Activated CD8-positive, alpha-beta T cell treated with anti-CD3 and anti-CD28 coated beads, Interleukin-2, amount 10 ng/mL, durations not matched to agents 7 days and 5 days (primary cell): ENCODE results near the gene MEMO1. TPM values are rescaled to one million over a fixed set of nuclear protein-coding genes. Genes with fewer than 3 reads are reported as not detected.
"Not testable (repeated sequence)": the region's sequence is repeated elsewhere in the genome, so short reads cannot be mapped to it uniquely, and the experiment has no call there.

ENCODE experiments used
- ATAC-seq: fragments of 150-1000 bp; cut with Tn5 transposase; one replicate; pipeline ENCODE4 v1.10.0; 2021; ENCODE audit warnings: moderate library complexity
- CTCF ChIA-PET: fragments of 350-600 bp; sonication (Branson Sonifier 250); formaldehyde crosslinking; loops from one replicate; lab custom pipeline; 2021; ENCODE audit warnings: antibody characterized with exemption; lab: Charles Lee
- POLR2A ChIA-PET: fragments of 350-600 bp; sonication (Branson Sonifier 250); formaldehyde crosslinking; loops from one replicate; lab custom pipeline; 2021; ENCODE audit warnings: antibody characterized with exemption; lab: Charles Lee
- DNase-seq: peaks from one replicate; pipeline ENCODE4 v3.0.0-alpha.2; 2020
- H3K27ac Mint-ChIP-seq: one replicate; pipeline ENCODE4 v1.8.0; 2021; ENCODE audit warnings: mild to moderate bottlenecking, mixed read lengths
- H3K27me3 Mint-ChIP-seq: one replicate; pipeline ENCODE4 v1.8.0; 2021; ENCODE audit warnings: low read depth, mixed read lengths
- H3K36me3 Mint-ChIP-seq: one replicate; pipeline ENCODE4 v1.8.0; 2021; ENCODE audit warnings: low read depth, mixed read lengths
- H3K4me1 Mint-ChIP-seq: one replicate; pipeline ENCODE4 v1.8.0; 2021; ENCODE audit warnings: low read depth, mixed read lengths
- H3K4me3 Mint-ChIP-seq: one replicate; pipeline ENCODE4 v1.8.0; 2021; ENCODE audit warnings: mild to moderate bottlenecking, mixed read lengths
- H3K9me3 Mint-ChIP-seq: one replicate; pipeline ENCODE4 v1.8.0; 2022; ENCODE audit warnings: mixed read lengths; ENCODE audit not compliant: insufficient read depth
- total RNA-seq, 2 experiments: library from RNA; stranded (reverse); gene quantifications; one replicate each; pipeline ENCODE4 v1.2.3, GENCODE V29; 2021

The MEMO1 gene
- total RNA-seq, 2 experiments from 2014 or later: 50.5 to 51.5 TPM

DNA sequence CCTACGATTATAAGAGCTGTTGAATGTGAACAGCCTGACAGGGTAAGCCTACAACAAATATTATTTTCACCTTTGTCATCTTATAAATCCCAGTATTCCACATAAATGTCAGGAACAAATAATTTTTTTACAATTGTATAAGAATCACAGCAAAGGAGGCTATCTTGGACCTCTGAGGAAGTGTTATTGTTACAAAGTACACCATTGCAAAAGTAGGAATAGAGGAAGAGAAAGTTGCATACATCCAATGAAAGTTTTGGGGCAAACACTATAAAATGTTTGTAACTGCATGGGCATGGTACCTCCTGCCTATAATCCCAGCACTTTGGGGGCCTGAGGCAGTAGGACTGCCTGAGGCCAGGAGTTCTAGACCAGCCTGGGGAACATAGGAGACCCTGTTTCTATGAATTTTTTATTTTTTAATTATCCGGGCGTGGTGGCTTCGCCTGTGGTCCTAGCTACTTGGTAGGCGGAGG, 715 bp upstream of the MEMO1 start:
- no peaks in the 10 kb centered on the region for H3K27me3 Mint-ChIP-seq
- DNase-seq: no peak
- peak overlapping the region; percentile 84 for H3K4me3 Mint-ChIP-seq
- ChIA-PET CTCF (interaction anchor here (1.0 kb wide), 1 partner anchor 28 kb away, joined by 4 read pairs; the partner anchor contains the start of gene DPY30), POLR2A (interaction anchor here (0.7 to 1.6 kb wide), 3 partner anchors 28 to 53 kb away, joined by 3 to 8 read pairs (median 3); partner anchors contain the start of gene DPY30)
- peaks cover 33% of the 10 kb centered on the region for H3K4me1 Mint-ChIP-seq
- H3K27ac Mint-ChIP-seq: peak overlapping the region; percentile 96
- H3K9me3 Mint-ChIP-seq: no peaks in the 10 kb centered on the region
- ATAC-seq: no peak
- H3K36me3 Mint-ChIP-seq: peaks cover 20% of the 10 kb centered on the region

GRCh38 chr2:32010280-32010669, 533 bp downstream of the MEMO1 start:
- CTCF ChIA-PET, H3K9me3 Mint-ChIP-seq, H3K27me3 Mint-ChIP-seq: not testable (repeated sequence)
- DNase-seq: peak; percentile 79
- H3K36me3 Mint-ChIP-seq: peaks cover 22% of the 10 kb centered on the region
- H3K27ac Mint-ChIP-seq: peak overlapping the region; percentile 73
- peak overlapping the region; percentile 48 for H3K4me3 Mint-ChIP-seq
- POLR2A ChIA-PET: interaction anchor here (1.0 to 1.6 kb wide), 3 partner anchors 9 to 53 kb away, joined by 3 to 8 read pairs (median 3); partner anchors contain the start of gene DPY30
- peaks cover 42% of the 10 kb centered on the region for H3K4me1 Mint-ChIP-seq
- ATAC-seq: peak; percentile 84

- CTCF ChIA-PET: interaction anchor here (1.6 to 2.2 kb wide), 2 partner anchors 30 to 122 kb away, joined by 9 to 10 read pairs; partner anchors contain the start of gene DPY30
Observed at GRCh38 chr2:32009516-32010256, 1.1 kb downstream of the MEMO1 start.

GRCh38 chr2:32008805-32009515, 1.8 kb downstream of the MEMO1 start:
- Mint-ChIP-seq H3K27ac (peak overlapping the region; percentile 86), H3K27me3 (no peaks in the 10 kb centered on the region), H3K36me3 (peaks cover 28% of the 10 kb centered on the region), H3K4me3 (peak overlapping the region; percentile 93), H3K9me3 (no peaks in the 10 kb centered on the region), H3K4me1 (peaks cover 53% of the 10 kb centered on the region)
- POLR2A ChIA-PET: interaction anchor here (0.7 to 1.8 kb wide), 7 partner anchors 10 to 290 kb away, joined by 3 to 12 read pairs (median 4); partner anchors contain the start of gene DPY30
- no peak for DNase-seq
- CTCF ChIA-PET: interaction anchor here (0.6 to 2.2 kb wide), 4 partner anchors 13 to 122 kb away, joined by 3 to 10 read pairs (median 6); partner anchors contain the start of gene DPY30
- ATAC-seq: peak; percentile 1

More at GRCh38 chr2:32009516-32010256, 1.1 kb downstream of the MEMO1 start:
- Mint-ChIP-seq H3K36me3 (peaks cover 25% of the 10 kb centered on the region), H3K27ac (peak overlapping the region; percentile 86), H3K27me3 (no peaks in the 10 kb centered on the region), H3K4me3 (peak overlapping the region; percentile 93), H3K4me1 (peaks cover 48% of the 10 kb centered on the region), H3K9me3 (no peaks in the 10 kb centered on the region)
- ATAC-seq (peak; percentile 27), DNase-seq (peak; percentile 56)
- POLR2A ChIA-PET: interaction anchor here (0.8 to 1.8 kb wide), 4 partner anchors 11 to 147 kb away, joined by 3 to 12 read pairs (median 5); partner anchors contain the start of gene DPY30

- Mint-ChIP-seq H3K9me3 (no peaks in the 10 kb centered on the region), H3K4me1 (peaks cover 54% of the 10 kb centered on the region), H3K4me3 (no peak overlapping the region), H3K27me3 (no peaks in the 10 kb centered on the region), H3K27ac (no peak overlapping the region), H3K36me3 (peaks cover 26% of the 10 kb centered on the region)
- ATAC-seq (no peak), DNase-seq (no peak)
- POLR2A ChIA-PET: no interaction called here
- CTCF ChIA-PET: interaction anchor here (1.5 kb wide), 1 partner anchor 26 kb away, joined by 3 read pairs; no protein-coding TSS in a partner anchor
Observed at GRCh38 chr2:32007121-32007391, 3.8 kb downstream of the MEMO1 start.

GRCh38 chr2:32005371-32005976, 5.3 kb downstream of the MEMO1 start:
- H3K4me1 Mint-ChIP-seq: peaks cover 44% of the 10 kb centered on the region
- no peaks in the 10 kb centered on the region for H3K9me3 Mint-ChIP-seq
- H3K36me3 Mint-ChIP-seq: peaks cover 26% of the 10 kb centered on the region
- POLR2A ChIA-PET: no interaction called here
- no peaks in the 10 kb centered on the region for H3K27me3 Mint-ChIP-seq
- ATAC-seq: no peak
- no peak for DNase-seq
- CTCF ChIA-PET: no interaction called here
- no peak overlapping the region for H3K27ac Mint-ChIP-seq
- no peak overlapping the region for H3K4me3 Mint-ChIP-seq

DNA sequence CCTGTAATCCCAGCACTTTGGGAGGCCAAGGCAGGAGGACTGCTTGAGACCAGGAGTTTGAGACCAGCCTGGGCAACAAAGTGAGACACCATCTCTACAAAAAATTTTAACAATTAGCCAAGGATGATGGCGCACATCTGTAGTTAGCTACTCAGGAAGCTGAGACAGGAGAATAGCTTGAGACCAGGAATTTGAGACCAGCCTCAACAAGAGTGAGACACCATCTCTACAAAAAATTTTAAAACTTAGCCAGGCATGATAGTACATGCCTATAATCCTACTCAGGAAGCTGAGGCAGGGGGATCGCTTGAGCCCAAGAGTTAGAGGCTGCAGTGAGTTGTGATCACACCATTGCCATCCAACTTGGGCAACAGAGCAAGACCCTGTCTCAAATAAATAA, 7.0 kb downstream of the MEMO1 start:
- Mint-ChIP-seq H3K4me3 (no peak overlapping the region), H3K9me3 (no peaks in the 10 kb centered on the region), H3K27ac (no peak overlapping the region), H3K4me1 (peaks cover 50% of the 10 kb centered on the region), H3K27me3 (no peaks in the 10 kb centered on the region), H3K36me3 (peaks cover 24% of the 10 kb centered on the region)
- ChIA-PET POLR2A (no interaction called here), CTCF (interaction anchor here (1.2 kb wide), 1 partner anchor 32 kb away, joined by 3 read pairs; no protein-coding TSS in a partner anchor)
- DNase-seq (no peak), ATAC-seq (no peak)

DNA sequence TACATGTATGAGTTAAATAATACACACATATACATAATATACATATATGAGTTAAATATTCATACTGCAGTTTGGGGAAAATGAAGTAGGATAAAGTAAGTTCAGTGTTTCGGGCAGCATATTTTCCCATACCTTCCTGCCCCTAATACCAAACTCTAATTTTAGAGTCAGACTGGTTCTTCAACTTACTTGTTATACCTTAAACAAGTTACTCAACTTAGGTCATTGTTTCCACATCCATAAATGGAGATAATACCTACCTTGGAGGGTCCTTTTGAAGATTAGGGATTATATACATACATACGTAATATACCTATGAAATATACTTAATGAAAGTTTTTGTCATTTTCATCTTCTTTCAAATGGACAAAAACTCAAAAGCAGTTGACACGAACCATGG, 8.4 kb downstream of the MEMO1 start:
- Mint-ChIP-seq H3K4me1 (peaks cover 48% of the 10 kb centered on the region), H3K9me3 (no peaks in the 10 kb centered on the region), H3K36me3 (peaks cover 22% of the 10 kb centered on the region), H3K27ac (no peak overlapping the region), H3K4me3 (no peak overlapping the region), H3K27me3 (no peaks in the 10 kb centered on the region)
- POLR2A ChIA-PET: no interaction called here
- ATAC-seq: no peak
- CTCF ChIA-PET: no interaction called here
- DNase-seq: no peak

DNA sequence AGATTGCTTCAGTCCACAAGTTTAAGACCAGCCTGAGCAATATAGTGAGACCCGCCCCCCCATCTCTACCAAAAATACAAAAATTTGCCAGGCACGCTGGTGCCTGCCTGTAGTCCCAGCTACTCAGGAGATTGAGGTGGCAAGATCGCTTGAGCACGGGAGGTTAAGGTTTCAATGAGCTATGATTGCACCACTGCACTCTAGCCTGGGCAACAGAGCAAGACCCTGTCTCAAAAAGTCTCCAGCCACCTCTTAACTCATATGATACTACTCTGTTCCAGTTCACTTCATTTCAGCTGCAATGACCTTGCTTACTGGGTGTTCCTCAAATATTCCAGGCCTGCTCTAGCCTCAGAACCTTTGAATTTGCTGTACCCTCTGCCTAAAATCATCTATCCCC, 11.4 kb downstream of the MEMO1 start:
- POLR2A ChIA-PET: interaction anchor here (0.6 to 1.7 kb wide), 2 partner anchors 9 to 19 kb away, joined by 6 read pairs; no protein-coding TSS in a partner anchor
- CTCF ChIA-PET: no interaction called here
- peaks cover 6% of the 10 kb centered on the region for H3K36me3 Mint-ChIP-seq
- DNase-seq (no peak), ATAC-seq (no peak)
- H3K9me3 Mint-ChIP-seq: no peaks in the 10 kb centered on the region
- no peak overlapping the region for H3K27ac Mint-ChIP-seq
- H3K4me3 Mint-ChIP-seq: no peak overlapping the region
- peaks cover 36% of the 10 kb centered on the region for H3K4me1 Mint-ChIP-seq
- H3K27me3 Mint-ChIP-seq: no peaks in the 10 kb centered on the region

DNA sequence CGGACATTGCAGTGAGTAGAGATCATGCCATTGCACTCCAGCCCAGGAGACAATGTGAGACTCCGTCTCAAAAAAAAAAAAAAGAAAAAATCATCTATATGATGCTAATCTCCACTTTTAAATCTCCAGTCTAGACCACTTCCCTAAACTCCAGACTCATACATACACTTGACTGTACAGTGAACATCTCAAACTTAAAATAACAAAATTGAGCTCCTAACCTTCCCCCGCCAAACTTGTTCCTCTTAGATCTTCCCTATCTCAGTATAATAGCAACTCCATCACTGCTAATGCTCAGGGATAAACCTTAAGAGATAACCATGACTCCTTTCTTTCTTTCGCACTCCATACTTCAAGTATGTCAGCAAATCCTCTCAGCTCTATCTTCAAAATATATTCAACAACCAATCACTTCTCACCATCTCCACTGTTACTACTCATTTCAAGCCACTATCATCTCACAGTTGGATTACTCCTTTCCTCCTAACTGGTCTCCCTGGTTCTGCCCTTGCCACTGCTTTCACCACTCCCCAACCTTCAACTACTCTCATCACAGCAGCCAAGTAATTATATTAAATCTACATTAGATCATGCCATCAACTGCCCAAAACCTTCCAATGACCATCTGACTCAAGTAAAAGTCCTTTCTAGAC, 12.0 kb downstream of the MEMO1 start:
- Mint-ChIP-seq H3K9me3 (no peaks in the 10 kb centered on the region), H3K4me3 (no peak overlapping the region), H3K27ac (peak overlapping the region; percentile 5), H3K27me3 (no peaks in the 10 kb centered on the region), H3K36me3 (peaks cover 3% of the 10 kb centered on the region), H3K4me1 (peaks cover 32% of the 10 kb centered on the region)
- ChIA-PET CTCF (no interaction called here), POLR2A (interaction anchor here (0.6 to 1.7 kb wide), 2 partner anchors 10 to 20 kb away, joined by 6 read pairs; no protein-coding TSS in a partner anchor)
- no peak for ATAC-seq
- DNase-seq: no peak

DNA sequence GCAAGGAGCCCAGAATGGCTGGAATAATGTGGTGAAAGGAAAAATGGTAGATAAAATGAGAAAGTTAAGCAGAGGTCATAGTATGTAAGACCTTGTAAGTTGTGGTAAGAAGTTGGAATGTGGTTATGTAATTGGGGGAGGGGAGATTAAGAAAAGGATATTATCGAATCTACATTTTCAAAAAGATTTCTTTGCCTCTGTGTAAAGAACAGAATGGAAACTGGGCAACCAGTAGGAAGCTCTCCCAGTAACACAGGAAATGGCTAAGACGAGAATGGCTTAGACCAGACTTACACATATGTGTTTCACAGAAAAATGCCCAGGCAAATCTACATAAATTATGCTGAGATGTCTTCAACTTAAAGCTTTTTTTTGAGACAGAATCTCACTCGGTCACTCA, 13.2 kb downstream of the MEMO1 start:
- Mint-ChIP-seq H3K27ac (peak overlapping the region; percentile 3), H3K9me3 (no peaks in the 10 kb centered on the region), H3K4me1 (peaks cover 39% of the 10 kb centered on the region), H3K27me3 (no peaks in the 10 kb centered on the region), H3K4me3 (no peak overlapping the region), H3K36me3 (peaks cover 3% of the 10 kb centered on the region)
- ATAC-seq (peak; percentile 71), DNase-seq (no peak)
- ChIA-PET CTCF (no interaction called here), POLR2A (no interaction called here)
